ENCODE measurements around the gene A1CF.

A1CF gene

GRCh38 chr10:50855461-50855860 is 30.0 kb downstream of the A1CF start:
- Histone ChIP-seq H3K27me3 (ENCODE audit: low read depth, low read length) (no peaks in the 10 kb centered on the region), H3K9me3 (ENCODE audit: insufficient read depth, low read length) (no peaks in the 10 kb centered on the region), H3K9ac (ENCODE audit: low read length) (no peak overlapping the region), H3K4me1 (ENCODE audit: low read length) (no peaks in the 10 kb centered on the region), H3K4me2 (ENCODE audit: low read length) (no peak overlapping the region), H3K79me2 (ENCODE audit: low read length) (no peaks in the 10 kb centered on the region), H3K27ac (ENCODE audit: low read length) (no peak overlapping the region), H4K20me1 (ENCODE audit: insufficient read depth, low read length) (no peaks in the 10 kb centered on the region), H2AFZ (ENCODE audit: low read depth, low read length) (no peak overlapping the region), H3K4me3 (ENCODE audit: low read length) (no peak overlapping the region), H3K36me3 (replicated peaks; ENCODE audit: low read depth, low read length) (no peaks in the 10 kb centered on the region)
- no peak for TF ChIP-seq EZH2phosphoT487 (IDR thresholded peaks at IDR 0.05; ENCODE audit: low read depth)
- no peak for TF ChIP-seq CTCF (IDR thresholded peaks at IDR 0.05; ENCODE audit: low read depth, low read length)

- H3K4me3 ChIP-seq (ENCODE audit: low read length): no peak overlapping the region
- H3K36me3 ChIP-seq (replicated peaks; ENCODE audit: low read depth, low read length): no peaks in the 10 kb centered on the region
- no peak overlapping the region for H3K9ac ChIP-seq (ENCODE audit: low read length)
- H4K20me1 ChIP-seq (ENCODE audit: insufficient read depth, low read length): no peaks in the 10 kb centered on the region
- no peaks in the 10 kb centered on the region for H3K27me3 ChIP-seq (ENCODE audit: low read depth, low read length)
- H3K79me2 ChIP-seq (ENCODE audit: low read length): no peaks in the 10 kb centered on the region
- H3K4me1 ChIP-seq (ENCODE audit: low read length): no peaks in the 10 kb centered on the region
- H3K9me3 ChIP-seq (ENCODE audit: insufficient read depth, low read length): no peaks in the 10 kb centered on the region
- TF ChIP-seq CTCF (IDR thresholded peaks at IDR 0.05; ENCODE audit: low read depth, low read length) (no peak), EZH2phosphoT487 (IDR thresholded peaks at IDR 0.05; ENCODE audit: low read depth) (no peak)
- no peak overlapping the region for H3K4me2 ChIP-seq (ENCODE audit: low read length)
- no peak overlapping the region for H2AFZ ChIP-seq (ENCODE audit: low read depth, low read length)
- H3K27ac ChIP-seq (ENCODE audit: low read length): no peak overlapping the region
Observed at GRCh38 chr10:50855015-50855414, 30.4 kb downstream of the A1CF start.

DNA sequence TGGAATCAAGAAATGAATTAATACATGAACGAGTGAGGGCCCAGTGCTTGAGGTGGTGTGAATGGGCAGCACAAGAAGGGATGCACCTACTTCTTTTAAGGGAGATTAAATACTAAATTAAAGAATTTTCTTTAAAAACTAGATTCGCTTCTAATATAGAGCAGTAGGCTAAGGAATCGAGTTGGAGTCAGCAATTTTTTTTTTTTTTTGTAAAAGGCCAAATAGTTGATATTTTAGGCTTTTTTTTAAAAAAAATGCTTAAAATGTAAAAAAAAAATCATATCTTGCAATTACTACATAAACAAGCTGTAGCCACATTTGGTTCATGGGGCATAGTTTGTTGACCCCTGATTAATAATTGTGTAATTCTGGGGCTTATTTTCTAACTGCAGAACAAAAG is 31.9 kb downstream of the A1CF start:
- H3K4me3 ChIP-seq (ENCODE audit: low read length): no peak overlapping the region
- H2AFZ ChIP-seq (ENCODE audit: low read depth, low read length): no peak overlapping the region
- no peaks in the 10 kb centered on the region for H3K36me3 ChIP-seq (replicated peaks; ENCODE audit: low read depth, low read length)
- no peaks in the 10 kb centered on the region for H3K4me1 ChIP-seq (ENCODE audit: low read length)
- no peaks in the 10 kb centered on the region for H4K20me1 ChIP-seq (ENCODE audit: insufficient read depth, low read length)
- H3K9me3 ChIP-seq (ENCODE audit: insufficient read depth, low read length): no peaks in the 10 kb centered on the region
- H3K27ac ChIP-seq (ENCODE audit: low read length): no peak overlapping the region
- H3K4me2 ChIP-seq (ENCODE audit: low read length): no peak overlapping the region
- H3K79me2 ChIP-seq (ENCODE audit: low read length): no peaks in the 10 kb centered on the region
- H3K9ac ChIP-seq (ENCODE audit: low read length): no peak overlapping the region
- H3K27me3 ChIP-seq (ENCODE audit: low read depth, low read length): no peaks in the 10 kb centered on the region
- TF ChIP-seq EZH2phosphoT487 (IDR thresholded peaks at IDR 0.05; ENCODE audit: low read depth) (no peak), CTCF (IDR thresholded peaks at IDR 0.05; ENCODE audit: low read depth, low read length) (no peak)

- Histone ChIP-seq H3K4me2 (ENCODE audit: low read length) (no peak overlapping the region), H3K36me3 (replicated peaks; ENCODE audit: low read depth, low read length) (no peaks in the 10 kb centered on the region), H3K9me3 (ENCODE audit: insufficient read depth, low read length) (no peaks in the 10 kb centered on the region), H3K4me1 (ENCODE audit: low read length) (no peaks in the 10 kb centered on the region), H3K27me3 (ENCODE audit: low read depth, low read length) (no peaks in the 10 kb centered on the region), H3K79me2 (ENCODE audit: low read length) (no peaks in the 10 kb centered on the region), H4K20me1 (ENCODE audit: insufficient read depth, low read length) (no peaks in the 10 kb centered on the region), H3K27ac (ENCODE audit: low read length) (no peak overlapping the region), H3K9ac (ENCODE audit: low read length) (no peak overlapping the region), H2AFZ (ENCODE audit: low read depth, low read length) (no peak overlapping the region), H3K4me3 (ENCODE audit: low read length) (no peak overlapping the region)
- TF ChIP-seq CTCF (IDR thresholded peaks at IDR 0.05; ENCODE audit: low read depth, low read length) (no peak), EZH2phosphoT487 (IDR thresholded peaks at IDR 0.05; ENCODE audit: low read depth) (no peak)
Observed at GRCh38 chr10:50851884-50852671, 33.3 kb downstream of the A1CF start.
